A549 (cell line): ENCODE data around the gene GFM1. TPM values are rescaled to one million over a fixed set of nuclear protein-coding genes. Genes with fewer than 3 reads are reported as not detected.

Experiments
- ATAC-seq, 2 experiments: fragments of 200-7000 bp in 1 of 2; fragments of >200 bp in 1 of 2; cut with Nextera tagmentation in 1 of 2; cut with Tn5 transposase in 1 of 2; 3 replicates each; pipeline versions ENCODE4 v1.8.0 to v1.9.1; 2018 to 2020; ENCODE audit warnings: mild to moderate bottlenecking in 1 of 2, moderate library complexity in 1 of 2
- CTCF ChIA-PET: fragments of 300-600 bp; sonication (Branson Sonifier 250); formaldehyde crosslinking; extraction: SDS; loops from one replicate; lab custom pipeline; 2021; ENCODE audit warnings: antibody characterized with exemption, inconsistent platforms; lab: Yijun Ruan, JAX
- POLR2A ChIA-PET: fragments of 350-600 bp; formaldehyde crosslinking; extraction: SDS; loops from one replicate; lab custom pipeline; 2021; ENCODE audit warnings: antibody characterized with exemption, inconsistent platforms; lab: Yijun Ruan, JAX
- DNase-seq, 2 experiments: peaks; one replicate each; pipeline versions ENCODE4 v3.0.0 to v3.0.0-alpha.2; 2011 to 2016; ENCODE audit warnings: low read depth in 1 of 2, low spot score in 1 of 2
- FAIRE-seq: peaks from 2 replicates; lab custom pipeline; 2011; peaks lifted over from hg19 to GRCh38; lab: Jason Lieb, UNC
- H3K27ac ChIP-seq, 2 experiments: fragments of >200 bp; sonication (Bioruptor Twin); formaldehyde crosslinking; 3 replicates each; pipeline ENCODE4 v1.5.1; 2016 to 2017
- H3K4me1 ChIP-seq: fragments of >200 bp; sonication (Bioruptor Twin); formaldehyde crosslinking; 3 replicates; pipeline ENCODE4 v1.6.1; 2016
- H3K4me2 ChIP-seq: fragments of >200 bp; sonication (Bioruptor Twin); formaldehyde crosslinking; 3 replicates; pipeline ENCODE4 v1.6.1; 2016
- H3K4me3 ChIP-seq: fragments of >200 bp; sonication (Bioruptor Twin); formaldehyde crosslinking; 3 replicates; pipeline ENCODE4 v1.5.1; 2016
- H3K9me3 ChIP-seq: fragments of >200 bp; sonication (Bioruptor Twin); formaldehyde crosslinking; 3 replicates; pipeline ENCODE4 v1.6.1; 2016
- BCL3 ChIP-seq: fragments of >200 bp; sonication (Bioruptor Twin); formaldehyde crosslinking; IDR thresholded peaks from 3 replicates; pipeline ENCODE4 v1.6.1; 2016
- BHLHE40 ChIP-seq: IDR thresholded peaks from 2 replicates; pipeline ENCODE4 v1.6.1; 2012; ENCODE audit warnings: low read depth, low read length, inconsistent platforms
- CBX8 ChIP-seq: fragments of 200-600 bp; sonication (generic); IDR thresholded peaks from 2 replicates; pipeline ENCODE4 v1.6.1; 2016
- CTCF ChIP-seq: fragments of >200 bp; sonication (Bioruptor Twin); formaldehyde crosslinking; IDR thresholded peaks from 3 replicates; pipeline ENCODE4 v1.5.1; 2016
- EHF ChIP-seq: fragments of 250-450 bp; sonication (Bioruptor Pico); IDR thresholded peaks from 2 replicates; pipeline ENCODE4 v1.5.0; 2020; ENCODE audit warnings: mild to moderate bottlenecking
- EHMT2 ChIP-seq: fragments of 200-600 bp; sonication (generic); IDR thresholded peaks from 2 replicates; pipeline ENCODE4 v1.6.1; 2016; ENCODE audit warnings: antibody characterized with exemption, low read depth, mild to moderate bottlenecking, moderate library complexity
- ELK1 ChIP-seq: fragments of 150-350 bp; IDR thresholded peaks from 2 replicates; pipeline ENCODE4 v1.6.1; 2014; ENCODE audit warnings: low read depth, mild to moderate bottlenecking, low read length
- FOSB ChIP-seq: fragments of 250-450 bp; sonication (Bioruptor Pico); IDR thresholded peaks from 2 replicates; pipeline ENCODE4 v1.5.0; 2020; ENCODE audit warnings: mild to moderate bottlenecking, moderate library complexity
- GATA3 ChIP-seq: IDR thresholded peaks from 2 replicates; pipeline ENCODE4 v1.6.1; 2012; ENCODE audit warnings: borderline replicate concordance
- HDAC2 ChIP-seq: fragments of 200-600 bp; sonication (generic); IDR thresholded peaks from 2 replicates; pipeline ENCODE4 v1.6.1; 2016
- HOXA7 ChIP-seq: fragments of 250-450 bp; sonication (Bioruptor Pico); IDR thresholded peaks from 2 replicates; pipeline ENCODE4 v1.5.0; 2020; ENCODE audit warnings: mild to moderate bottlenecking, moderate library complexity
- JUNB ChIP-seq: fragments of >200 bp; sonication (Bioruptor Twin); formaldehyde crosslinking; IDR thresholded peaks from 2 replicates; pipeline ENCODE4 v1.6.1; 2016
- MYC ChIP-seq: IDR thresholded peaks from 2 replicates; pipeline ENCODE4 v1.6.1; 2012; ENCODE audit warnings: mild to moderate bottlenecking, inconsistent platforms, low read length, improper control_type of control experiment, borderline replicate concordance
- NPAS2 ChIP-seq: fragments of 250-450 bp; sonication (Bioruptor Pico); IDR thresholded peaks from 2 replicates; pipeline ENCODE4 v1.8.0; 2022; ENCODE audit warnings: mild to moderate bottlenecking, moderate library complexity, borderline replicate concordance
- REST ChIP-seq: fragments of 200-600 bp; sonication (generic); IDR thresholded peaks from 2 replicates; pipeline ENCODE4 v1.6.1; 2016; ENCODE audit warnings: antibody characterized with exemption, mild to moderate bottlenecking, moderate library complexity
- RFX5 ChIP-seq: fragments of 450-650 bp; IDR thresholded peaks from 2 replicates; pipeline ENCODE4 v1.7.1; 2014; ENCODE audit warnings: antibody characterized with exemption, mild to moderate bottlenecking, moderate library complexity
- ZNF302 ChIP-seq: fragments of 250-450 bp; sonication (Bioruptor Pico); IDR thresholded peaks from 2 replicates; pipeline ENCODE4 v1.9.0; 2021; ENCODE audit warnings: inconsistent platforms, mild to moderate bottlenecking, moderate library complexity
- WGBS: methylation state at CpG from one replicate; pipeline ENCODE4 v1.1.6; 2017; ENCODE audit errors: missing lambda C conversion rate; 5-methylcytosine and 5-hydroxymethylcytosine counted together
- polyA plus RNA-seq, 4 experiments: library from polyadenylated mRNA; depleted of rRNA in 3 of 4; stranded (reverse); fragments of >200 nt; fragmentation: RNase III in 1 of 4; extraction: RNeasy Plus Mini Kit Qiagen cat#74134 plus additional on column Dnase treatment in 1 of 4; gene quantifications; 2 replicates in 3 of 4; 3 replicates in 1 of 4; pipeline ENCODE4 v1.2.3, GENCODE V29; 2011 to 2017

Gene GFM1
- polyA plus RNA-seq, 2 of the 4 experiments (the other 2 are of a cell fraction) = 48.8 to 71.4 TPM

GRCh38 chr3:158660711-158661110, 16.4 kb downstream of the GFM1 start:
- DNase-seq = no peak
- H3K27ac ChIP-seq = no peak overlapping the region
- FAIRE-seq = no peak
- peaks cover 28% of the 10 kb centered on the region for H3K4me1 ChIP-seq
- ATAC-seq = no peak
- no peak overlapping the region for H3K4me3 ChIP-seq
- no peaks in the 10 kb centered on the region for H3K9me3 ChIP-seq
- ChIA-PET CTCF (interaction anchor here (0.6 to 7.7 kb wide), 12 partner anchors 9 to 345 kb away, joined by 3 to 114 read pairs (median 8); partner anchors contain the start of genes GFM1 and LXN), POLR2A (no interaction called here)
- no peak overlapping the region for H3K4me2 ChIP-seq
- TF ChIP-seq BHLHE40 = no peak
- no peak for TF ChIP-seq NPAS2 (CRISPR knock-in tag)
- TF ChIP-seq HDAC2 = no peak
- TF ChIP-seq CBX8 = no peak
- no peak for TF ChIP-seq JUNB
- TF ChIP-seq EHMT2 = no peak
- TF ChIP-seq CTCF = no peak
- no peak for TF ChIP-seq RFX5
- TF ChIP-seq EHF (CRISPR knock-in tag) = no peak
- TF ChIP-seq BCL3 = no peak
- no peak for TF ChIP-seq MYC
- TF ChIP-seq REST = no peak
- TF ChIP-seq HOXA7 = no peak
- TF ChIP-seq FOSB (CRISPR knock-in tag) = no peak
- 81% methylated on average over 4 of the region's 4 CpGs for WGBS

- CTCF ChIA-PET = interaction anchor here (1.2 to 7.7 kb wide), 2 partner anchors 9 to 127 kb away, joined by 4 to 114 read pairs; partner anchors contain the start of gene LXN
- no peak overlapping the region for H3K27ac ChIP-seq
Measured at GRCh38 chr3:158663246-158663645, 18.9 kb downstream of the GFM1 start.

More at GRCh38 chr3:158663246-158663645, 18.9 kb downstream of the GFM1 start:
- no peak for TF ChIP-seq ELK1
- no peak for TF ChIP-seq GATA3
- TF ChIP-seq ZNF302 (CRISPR knock-in tag) = no peak
- FAIRE-seq (no peak), DNase-seq (no peak), ATAC-seq (no peak)
- Histone ChIP-seq H3K9me3 (no peaks in the 10 kb centered on the region), H3K4me3 (no peak overlapping the region), H3K4me1 (peaks cover 11% of the 10 kb centered on the region), H3K4me2 (no peak overlapping the region)
- POLR2A ChIA-PET = no interaction called here
- WGBS = 89% methylated on average over 1 of the region's 1 CpG
